WERI-Rb-1 (cell line): ENCODE results near the gene TRIO.

Source experiments
- DNase-seq: peaks from one replicate; pipeline ENCODE4 v3.0.0-alpha.2; 2020
- H3K27ac ChIP-seq: fragments of 250-450 bp; sonication (Bioruptor Pico); 2 replicates; pipeline ENCODE4 v1.5.1; 2020; ENCODE audit warnings: mild to moderate bottlenecking, moderate library complexity
- H3K27me3 ChIP-seq: fragments of 250-450 bp; sonication (Bioruptor Pico); 2 replicates; pipeline ENCODE4 v1.5.1; 2021; ENCODE audit warnings: mild to moderate bottlenecking, low read depth, moderate library complexity; ENCODE audit not compliant: insufficient read depth, severe bottlenecking
- H3K36me3 ChIP-seq: fragments of 250-450 bp; sonication (Bioruptor Pico); 2 replicates; pipeline ENCODE4 v1.5.1; 2020; ENCODE audit warnings: mild to moderate bottlenecking, moderate library complexity
- H3K4me3 ChIP-seq: 2 replicates; pipeline ENCODE4 v1.5.1; 2011; ENCODE audit warnings: low read depth, mild to moderate bottlenecking, control low read depth, low read length
- H3K9me3 ChIP-seq: fragments of 250-450 bp; sonication (Bioruptor Pico); 2 replicates; pipeline ENCODE4 v1.5.1; 2021; ENCODE audit warnings: mild to moderate bottlenecking, moderate library complexity; ENCODE audit not compliant: severe bottlenecking
- TF ChIP-seq, protein P1 (sequence below): IDR thresholded peaks from 2 replicates; pipeline ENCODE4 v1.5.1; 2011; ENCODE audit warnings: low read depth, mild to moderate bottlenecking, control low read depth, inconsistent platforms, low read length

Gene TRIO

DNA sequence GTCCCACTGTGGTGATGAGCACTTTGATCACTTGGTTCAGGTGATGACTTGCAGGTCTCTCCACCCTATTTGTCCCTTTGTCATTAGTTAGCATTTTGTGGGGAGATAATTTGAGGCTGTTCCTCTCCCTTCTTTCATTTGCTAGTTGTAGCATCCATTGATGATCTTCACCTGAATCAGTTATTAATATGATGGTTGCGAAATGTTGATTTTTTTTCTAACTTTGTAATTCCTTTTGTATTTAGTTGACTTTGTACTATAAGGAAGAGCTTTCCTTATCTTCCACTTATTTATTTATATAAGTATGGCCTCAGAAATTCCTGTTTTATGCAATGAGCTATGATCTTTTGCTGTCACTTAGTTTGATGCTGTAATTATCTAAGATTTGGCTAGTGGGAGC is 12.6 kb downstream of the TRIO start:
- H3K4me3 ChIP-seq = no peak overlapping the region
- no peaks in the 10 kb centered on the region for H3K9me3 ChIP-seq

DNA sequence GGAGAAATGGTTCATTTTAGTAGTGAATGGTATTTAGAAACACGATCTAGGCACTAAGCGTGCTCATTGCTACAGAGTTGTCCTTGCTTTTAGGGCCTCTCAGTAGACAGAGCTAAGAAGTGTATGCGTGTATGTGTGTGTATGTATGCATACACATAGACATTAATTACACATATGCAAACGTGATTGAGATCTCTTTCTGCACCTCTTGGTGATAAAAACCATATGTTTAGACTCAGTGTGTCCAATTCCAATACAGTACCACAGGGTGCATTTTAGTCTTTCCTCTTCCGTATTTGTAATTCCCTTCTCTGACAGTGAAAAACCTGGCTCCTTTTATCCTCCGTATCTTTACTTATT is 13.1 kb downstream of the TRIO start:
- TF ChIP-seq, protein P1, sequence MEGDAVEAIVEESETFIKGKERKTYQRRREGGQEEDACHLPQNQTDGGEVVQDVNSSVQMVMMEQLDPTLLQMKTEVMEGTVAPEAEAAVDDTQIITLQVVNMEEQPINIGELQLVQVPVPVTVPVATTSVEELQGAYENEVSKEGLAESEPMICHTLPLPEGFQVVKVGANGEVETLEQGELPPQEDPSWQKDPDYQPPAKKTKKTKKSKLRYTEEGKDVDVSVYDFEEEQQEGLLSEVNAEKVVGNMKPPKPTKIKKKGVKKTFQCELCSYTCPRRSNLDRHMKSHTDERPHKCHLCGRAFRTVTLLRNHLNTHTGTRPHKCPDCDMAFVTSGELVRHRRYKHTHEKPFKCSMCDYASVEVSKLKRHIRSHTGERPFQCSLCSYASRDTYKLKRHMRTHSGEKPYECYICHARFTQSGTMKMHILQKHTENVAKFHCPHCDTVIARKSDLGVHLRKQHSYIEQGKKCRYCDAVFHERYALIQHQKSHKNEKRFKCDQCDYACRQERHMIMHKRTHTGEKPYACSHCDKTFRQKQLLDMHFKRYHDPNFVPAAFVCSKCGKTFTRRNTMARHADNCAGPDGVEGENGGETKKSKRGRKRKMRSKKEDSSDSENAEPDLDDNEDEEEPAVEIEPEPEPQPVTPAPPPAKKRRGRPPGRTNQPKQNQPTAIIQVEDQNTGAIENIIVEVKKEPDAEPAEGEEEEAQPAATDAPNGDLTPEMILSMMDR = no peak
- DNase-seq = no peak
- H3K9me3 ChIP-seq = no peaks in the 10 kb centered on the region
- H3K27me3 ChIP-seq = no peaks in the 10 kb centered on the region
- no peaks in the 10 kb centered on the region for H3K36me3 ChIP-seq
- H3K27ac ChIP-seq = no peak overlapping the region
- no peak overlapping the region for H3K4me3 ChIP-seq

More for the DNA sequence above, 12.6 kb downstream of the TRIO start:
- no peak for DNase-seq
- no peak overlapping the region for H3K27ac ChIP-seq
- H3K27me3 ChIP-seq = no peaks in the 10 kb centered on the region
- H3K36me3 ChIP-seq = no peaks in the 10 kb centered on the region
- TF ChIP-seq, protein P1 = no peak

DNA sequence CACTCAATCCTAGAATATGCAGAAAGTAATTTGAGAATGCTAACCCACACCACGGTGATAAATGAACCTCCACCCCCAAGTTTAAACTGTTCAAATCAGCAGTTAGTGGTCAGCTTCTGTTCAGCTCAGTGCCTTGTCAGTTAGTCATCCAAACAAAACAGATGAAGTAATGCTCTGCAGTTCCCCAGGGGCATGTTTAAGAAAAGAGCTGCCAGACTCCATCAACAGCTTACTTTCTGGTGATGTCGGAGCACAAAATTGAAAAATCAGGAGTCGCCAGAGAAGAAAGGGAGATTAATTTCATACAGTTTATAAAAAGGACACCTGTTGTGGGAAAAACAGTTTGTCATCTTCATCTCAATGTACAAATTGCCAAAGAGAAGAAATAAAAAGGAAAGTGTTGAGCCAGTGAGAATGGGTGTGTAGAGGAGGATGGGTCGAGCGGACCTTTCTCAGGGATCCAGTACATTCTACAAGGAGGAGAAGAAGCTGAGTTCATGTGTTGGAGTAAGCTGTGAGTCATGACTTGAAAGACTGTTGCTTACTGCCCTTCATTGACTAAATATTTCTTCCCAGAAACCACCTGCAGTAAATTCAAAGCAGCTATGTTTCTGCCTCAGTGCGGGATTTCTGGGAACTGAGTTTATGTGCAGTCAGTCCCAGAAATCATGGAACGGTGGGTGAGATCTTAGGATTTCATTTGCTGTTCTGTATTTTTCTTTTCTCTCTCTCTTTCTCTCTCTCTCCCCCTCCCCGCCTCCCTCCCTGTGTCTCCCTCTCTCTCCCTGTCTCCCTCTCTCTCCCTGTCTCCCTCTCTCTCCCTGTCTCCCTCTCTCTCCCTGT is 13.7 kb downstream of the TRIO start:
- TF ChIP-seq, protein P1 = no peak
- Histone ChIP-seq H3K9me3 (no peaks in the 10 kb centered on the region), H3K36me3 (no peaks in the 10 kb centered on the region), H3K27me3 (no peaks in the 10 kb centered on the region), H3K4me3 (no peak overlapping the region), H3K27ac (no peak overlapping the region)
- DNase-seq = no peak

DNA sequence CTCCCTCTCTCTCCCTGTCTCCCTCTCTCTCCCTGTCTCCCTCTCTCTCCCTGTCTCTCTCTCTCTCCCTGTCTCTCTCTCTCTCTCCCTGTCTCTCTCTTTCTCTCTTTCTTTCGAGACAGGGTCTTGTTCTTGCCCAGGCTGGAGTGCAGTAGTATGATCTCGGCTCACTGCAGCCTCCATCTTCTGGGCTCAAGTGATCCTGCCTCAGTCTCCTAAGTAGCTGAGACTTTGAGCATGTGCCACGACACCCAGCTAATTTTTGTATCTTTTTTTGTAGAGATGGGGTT is 14.3 kb downstream of the TRIO start:
- H3K36me3 ChIP-seq = no peaks in the 10 kb centered on the region
- TF ChIP-seq, protein P1 = no peak
- no peaks in the 10 kb centered on the region for H3K27me3 ChIP-seq
- H3K4me3 ChIP-seq = no peak overlapping the region
- no peak for DNase-seq
- H3K27ac ChIP-seq = no peak overlapping the region
- H3K9me3 ChIP-seq = no peaks in the 10 kb centered on the region

DNA sequence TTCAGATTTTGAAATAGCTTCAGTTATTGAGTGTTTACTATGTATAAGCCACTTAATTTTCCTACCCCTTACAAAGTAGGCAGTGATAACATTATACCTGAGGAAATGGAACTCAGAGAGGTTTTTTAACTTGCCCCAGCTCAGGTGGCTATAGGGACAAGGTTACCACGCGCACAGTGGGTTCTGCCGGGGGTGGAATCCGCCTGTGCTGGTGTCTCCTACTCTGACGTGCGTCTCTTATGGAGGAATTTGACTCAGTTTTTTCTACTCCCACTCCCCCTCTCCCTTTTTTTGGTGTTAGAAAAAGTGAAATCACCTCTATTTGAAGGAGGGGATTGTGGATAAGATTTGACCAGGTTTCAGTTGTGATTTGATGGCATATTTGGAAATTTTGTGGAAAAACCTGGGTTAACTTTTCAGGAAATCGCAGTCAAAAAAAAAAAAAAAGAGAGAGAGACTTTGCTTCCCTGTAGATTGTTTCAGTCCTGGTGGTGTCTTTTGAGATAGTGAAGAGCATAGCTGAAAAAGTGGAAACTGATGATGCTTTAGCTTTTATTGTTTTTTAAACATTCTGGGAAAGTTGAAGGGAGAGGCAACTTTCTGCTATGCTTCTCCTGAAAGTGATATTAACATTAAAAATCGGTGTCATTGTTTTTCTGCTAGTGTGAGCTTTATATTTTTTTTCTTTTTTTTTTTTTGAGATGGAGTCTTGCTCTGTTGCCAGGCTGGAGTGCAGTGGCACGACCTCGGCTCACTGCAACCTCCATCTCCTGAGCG is 15.9 kb downstream of the TRIO start:
- no peak for DNase-seq
- no peaks in the 10 kb centered on the region for H3K27me3 ChIP-seq
- peaks cover 12% of the 10 kb centered on the region for H3K9me3 ChIP-seq
- H3K27ac ChIP-seq = no peak overlapping the region
- TF ChIP-seq, protein P1 = no peak
- no peak overlapping the region for H3K4me3 ChIP-seq
- H3K36me3 ChIP-seq = peaks cover 3% of the 10 kb centered on the region; the same call in 1 of the 2 replicates
